OCI-LY3 (cell line): ENCODE data around the gene PSME1.

Experiments
- CTCF ChIP-seq: fragments of 200-600, 300-600 bp; sonication (generic); IDR thresholded peaks from 2 replicates; pipeline ENCODE4 v1.5.1; 2014; ENCODE audit warnings: antibody characterized with exemption, low read length, low read depth
- EZH2phosphoT487 ChIP-seq: fragments of 200-600 bp; shearing (Covaris generic); IDR thresholded peaks from 2 replicates; pipeline ENCODE4 v1.6.1; 2018; ENCODE audit warnings: antibody characterized with exemption, mixed run types, low read depth

- TF ChIP-seq CTCF = no peak
- TF ChIP-seq EZH2phosphoT487 = no peak
These were observed 42.6 kb upstream of the PSME1 start for GRCh38 chr14:24093207-24093900.
